HepG2 (cell line): Measurements from ENCODE around the gene GLDC. TPM values are rescaled to one million over a fixed set of nuclear protein-coding genes. Genes with fewer than 3 reads are reported as not detected.

Experiments used
- CC2D1A ChIP-seq: sonication (generic); formaldehyde crosslinking; IDR thresholded peaks from 2 replicates; pipeline ENCODE4 v1.8.1; 2023; ENCODE audit warnings: mild to moderate bottlenecking, missing genetic modification reagents
- DNMT3B ChIP-seq: conservative IDR thresholded peaks from 2 replicates; pipeline ENCODE4 v1.6.1; 2016; ENCODE audit warnings: missing biosample characterization, control low read depth
- HDAC2 ChIP-seq: sonication (generic); formaldehyde crosslinking; IDR thresholded peaks from 2 replicates; pipeline ENCODE4 v1.4.0; 2020; ENCODE audit warnings: missing genetic modification reagents
- HOXA5 ChIP-seq: sonication (generic); formaldehyde crosslinking; IDR thresholded peaks from 2 replicates; pipeline ENCODE4 v1.4.0; 2020; ENCODE audit warnings: missing genetic modification reagents
- HOXA7 ChIP-seq: sonication (generic); formaldehyde crosslinking; IDR thresholded peaks from 2 replicates; pipeline ENCODE4 v1.8.1; 2022; ENCODE audit warnings: mild to moderate bottlenecking, missing genetic modification reagents, moderate library complexity
- MTA3 ChIP-seq: sonication (generic); formaldehyde crosslinking; IDR thresholded peaks from 2 replicates; pipeline ENCODE4 v1.4.0; 2020; ENCODE audit warnings: missing genetic modification reagents
- MXI1 ChIP-seq: IDR thresholded peaks from 3 replicates; pipeline ENCODE4 v1.6.1; 2012; ENCODE audit warnings: low read depth, low read length, inconsistent platforms, borderline replicate concordance
- RARA ChIP-seq: IDR thresholded peaks from 2 replicates; pipeline ENCODE4 v1.6.1; 2016; ENCODE audit warnings: missing genetic modification reagents, missing compliant biosample characterization
- RELA ChIP-seq: sonication (generic); formaldehyde crosslinking; IDR thresholded peaks from 2 replicates; pipeline ENCODE4 v1.4.0; 2020; ENCODE audit warnings: missing genetic modification reagents
- RFXANK ChIP-seq: IDR thresholded peaks from 2 replicates; pipeline ENCODE4 v1.6.1; 2016
- SP1 ChIP-seq, 2 experiments: fragments of 450-650 bp in 1 of 2; sonication (generic) in 1 of 2; formaldehyde crosslinking in 1 of 2; IDR thresholded peaks; 2 replicates each; pipeline versions ENCODE4 v1.4.0 to v1.6.1; 2016 to 2020; ENCODE audit warnings: missing genetic modification reagents in 1 of 2
- TCF12 ChIP-seq, 2 experiments: fragments of 450-650 bp in 1 of 2; sonication (generic) in 1 of 2; formaldehyde crosslinking in 1 of 2; IDR thresholded peaks; 2 replicates each; pipeline versions ENCODE4 v1.6.1 to v1.8.0; 2017 to 2022; ENCODE audit warnings: antibody characterized with exemption in 1 of 2, mild to moderate bottlenecking in 1 of 2, missing genetic modification reagents in 1 of 2, moderate library complexity in 1 of 2
- ZBTB20 ChIP-seq: sonication (generic); formaldehyde crosslinking; IDR thresholded peaks from 2 replicates; pipeline ENCODE4 v1.8.1; 2023; ENCODE audit warnings: missing genetic modification reagents, low read depth, mild to moderate bottlenecking, borderline replicate concordance
- ZNF326 ChIP-seq: sonication (generic); formaldehyde crosslinking; IDR thresholded peaks from 2 replicates; pipeline ENCODE4 v1.4.0; 2020; ENCODE audit warnings: missing genetic modification reagents, borderline replicate concordance
- ZNF652 ChIP-seq: IDR thresholded peaks from 2 replicates; pipeline ENCODE4 v1.6.1; 2016; ENCODE audit warnings: low read depth, borderline replicate concordance
- ZNF660 ChIP-seq: sonication (generic); formaldehyde crosslinking; IDR thresholded peaks from 2 replicates; pipeline ENCODE4 v1.5.1; 2020; ENCODE audit warnings: mild to moderate bottlenecking, low read depth, missing genetic modification reagents, borderline replicate concordance
- polyA plus RNA-seq, 8 experiments: library from polyadenylated mRNA; depleted of rRNA in 3 of 8; stranded (reverse) in 7 of 8; unstranded in 1 of 8; fragments of >200 nt; fragmentation: Illumina TruSeq in 4 of 8; extraction: Trizol in 4 of 8; gene quantifications; 2 replicates each; pipeline versions ENCODE4 v1.2.1 to v1.2.3, GENCODE V29; 2011 to 2016; ENCODE audit warnings: low read depth in 4 of 8, missing spikeins in 1 of 8, mixed read lengths in 1 of 8; ENCODE audit not compliant: insufficient read depth in 1 of 8
- total RNA-seq, 5 experiments: library from RNA; depleted of rRNA; stranded (reverse); fragments of >200 nt; fragmentation: Illumina TruSeq; extraction: Trizol; gene quantifications; 2 replicates each; pipeline ENCODE4 v1.2.3, GENCODE V29; 2016; ENCODE audit warnings: low read depth in 1 of 5
- TF ChIP-seq, protein P1 (sequence below): sonication (generic); formaldehyde crosslinking; IDR thresholded peaks from 2 replicates; pipeline ENCODE4 v1.5.0; 2020; ENCODE audit warnings: mild to moderate bottlenecking, missing genetic modification reagents
- TF ChIP-seq, protein P2 (sequence below): sonication (generic); formaldehyde crosslinking; IDR thresholded peaks from 2 replicates; pipeline ENCODE4 v1.4.0; 2020; ENCODE audit warnings: missing genetic modification reagents, borderline replicate concordance
- TF ChIP-seq, protein P3 (sequence below): sonication (generic); formaldehyde crosslinking; IDR thresholded peaks from 2 replicates; pipeline ENCODE4 v1.5.0; 2020; ENCODE audit warnings: missing genetic modification reagents
- TF ChIP-seq, protein P4 (sequence below): IDR thresholded peaks from 2 replicates; pipeline ENCODE4 v1.6.1; 2018; ENCODE audit warnings: missing genetic modification reagents

GLDC gene
- total and polyA plus RNA-seq, 2 of the 13 experiments (the other 11 are each of a cell fraction or from before 2014, with no cell fraction given): 59.3 to 115 TPM

DNA sequence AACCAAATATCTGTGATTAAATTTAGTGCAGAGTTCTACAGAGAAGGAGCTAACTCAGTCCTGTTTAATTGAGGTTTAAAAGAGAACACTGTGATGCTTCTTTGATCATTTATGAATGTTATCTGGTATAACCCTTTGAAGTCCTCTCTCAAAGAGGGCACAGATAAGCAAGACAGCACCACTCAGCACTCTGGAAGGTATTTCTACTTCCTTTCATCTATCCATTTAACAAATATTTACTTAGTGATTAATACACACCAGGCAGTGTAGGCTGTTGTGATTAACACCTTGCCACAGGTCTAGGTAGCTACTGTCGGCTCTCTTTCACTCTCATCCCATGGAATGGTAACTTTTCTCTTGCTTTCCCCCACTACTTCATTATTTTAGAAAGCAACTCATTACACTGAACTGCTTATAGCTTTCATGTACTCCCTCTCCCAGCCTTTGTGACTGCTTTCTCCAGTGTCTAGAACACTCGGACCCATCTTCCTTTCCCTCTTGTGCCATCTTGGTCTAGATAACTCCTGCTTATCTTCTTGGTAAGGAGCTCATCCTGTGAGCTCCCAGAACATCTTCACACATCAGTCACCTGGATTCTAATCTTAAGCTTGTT, 54.7 kb downstream of the GLDC start (continued):
- TF ChIP-seq, protein P1, sequence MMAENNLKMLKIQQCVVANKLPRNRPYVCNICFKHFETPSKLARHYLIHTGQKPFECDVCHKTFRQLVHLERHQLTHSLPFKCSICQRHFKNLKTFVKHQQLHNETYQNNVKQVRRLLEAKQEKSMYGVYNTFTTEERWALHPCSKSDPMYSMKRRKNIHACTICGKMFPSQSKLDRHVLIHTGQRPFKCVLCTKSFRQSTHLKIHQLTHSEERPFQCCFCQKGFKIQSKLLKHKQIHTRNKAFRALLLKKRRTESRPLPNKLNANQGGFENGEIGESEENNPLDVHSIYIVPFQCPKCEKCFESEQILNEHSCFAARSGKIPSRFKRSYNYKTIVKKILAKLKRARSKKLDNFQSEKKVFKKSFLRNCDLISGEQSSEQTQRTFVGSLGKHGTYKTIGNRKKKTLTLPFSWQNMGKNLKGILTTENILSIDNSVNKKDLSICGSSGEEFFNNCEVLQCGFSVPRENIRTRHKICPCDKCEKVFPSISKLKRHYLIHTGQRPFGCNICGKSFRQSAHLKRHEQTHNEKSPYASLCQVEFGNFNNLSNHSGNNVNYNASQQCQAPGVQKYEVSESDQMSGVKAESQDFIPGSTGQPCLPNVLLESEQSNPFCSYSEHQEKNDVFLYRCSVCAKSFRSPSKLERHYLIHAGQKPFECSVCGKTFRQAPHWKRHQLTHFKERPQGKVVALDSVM: 0 out of 2 replicates have a peak, but pooled peaks have one; percentile 30
- TF ChIP-seq RFXANK (CRISPR knock-in tag): no peak
- no peak for TF ChIP-seq ZNF326 (CRISPR knock-in tag)
- TF ChIP-seq MXI1: no peak
- no peak for TF ChIP-seq SP1 (IDR thresholded peaks at IDR 0.05)
- no peak; the same call in 1 of the 2 replicates for TF ChIP-seq SP1 (CRISPR knock-in tag; IDR thresholded peaks at IDR 0.05)
- TF ChIP-seq CC2D1A (CRISPR knock-in tag): no peak
- TF ChIP-seq HOXA7 (CRISPR knock-in tag): no peak
- TF ChIP-seq MTA3 (CRISPR knock-in tag): no peak
- peak; percentile 83 for TF ChIP-seq RARA (CRISPR knock-in tag)
- peak; percentile 98 for TF ChIP-seq HDAC2 (CRISPR knock-in tag)
- TF ChIP-seq, protein P2, sequence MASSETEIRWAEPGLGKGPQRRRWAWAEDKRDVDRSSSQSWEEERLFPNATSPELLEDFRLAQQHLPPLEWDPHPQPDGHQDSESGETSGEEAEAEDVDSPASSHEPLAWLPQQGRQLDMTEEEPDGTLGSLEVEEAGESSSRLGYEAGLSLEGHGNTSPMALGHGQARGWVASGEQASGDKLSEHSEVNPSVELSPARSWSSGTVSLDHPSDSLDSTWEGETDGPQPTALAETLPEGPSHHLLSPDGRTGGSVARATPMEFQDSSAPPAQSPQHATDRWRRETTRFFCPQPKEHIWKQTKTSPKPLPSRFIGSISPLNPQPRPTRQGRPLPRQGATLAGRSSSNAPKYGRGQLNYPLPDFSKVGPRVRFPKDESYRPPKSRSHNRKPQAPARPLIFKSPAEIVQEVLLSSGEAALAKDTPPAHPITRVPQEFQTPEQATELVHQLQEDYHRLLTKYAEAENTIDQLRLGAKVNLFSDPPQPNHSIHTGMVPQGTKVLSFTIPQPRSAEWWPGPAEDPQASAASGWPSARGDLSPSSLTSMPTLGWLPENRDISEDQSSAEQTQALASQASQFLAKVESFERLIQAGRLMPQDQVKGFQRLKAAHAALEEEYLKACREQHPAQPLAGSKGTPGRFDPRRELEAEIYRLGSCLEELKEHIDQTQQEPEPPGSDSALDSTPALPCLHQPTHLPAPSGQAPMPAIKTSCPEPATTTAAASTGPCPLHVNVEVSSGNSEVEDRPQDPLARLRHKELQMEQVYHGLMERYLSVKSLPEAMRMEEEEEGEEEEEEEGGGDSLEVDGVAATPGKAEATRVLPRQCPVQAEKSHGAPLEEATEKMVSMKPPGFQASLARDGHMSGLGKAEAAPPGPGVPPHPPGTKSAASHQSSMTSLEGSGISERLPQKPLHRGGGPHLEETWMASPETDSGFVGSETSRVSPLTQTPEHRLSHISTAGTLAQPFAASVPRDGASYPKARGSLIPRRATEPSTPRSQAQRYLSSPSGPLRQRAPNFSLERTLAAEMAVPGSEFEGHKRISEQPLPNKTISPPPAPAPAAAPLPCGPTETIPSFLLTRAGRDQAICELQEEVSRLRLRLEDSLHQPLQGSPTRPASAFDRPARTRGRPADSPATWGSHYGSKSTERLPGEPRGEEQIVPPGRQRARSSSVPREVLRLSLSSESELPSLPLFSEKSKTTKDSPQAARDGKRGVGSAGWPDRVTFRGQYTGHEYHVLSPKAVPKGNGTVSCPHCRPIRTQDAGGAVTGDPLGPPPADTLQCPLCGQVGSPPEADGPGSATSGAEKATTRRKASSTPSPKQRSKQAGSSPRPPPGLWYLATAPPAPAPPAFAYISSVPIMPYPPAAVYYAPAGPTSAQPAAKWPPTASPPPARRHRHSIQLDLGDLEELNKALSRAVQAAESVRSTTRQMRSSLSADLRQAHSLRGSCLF (CRISPR knock-in tag): no peak
- TF ChIP-seq DNMT3B (CRISPR knock-in tag): 0 out of 2 replicates have a peak, but pooled peaks have one; percentile 64
- TF ChIP-seq ZNF652 (CRISPR knock-in tag): peak; percentile 76; the same call in 1 of the 2 replicates
- TF ChIP-seq TCF12 (IDR thresholded peaks at IDR 0.05): no peak
- TF ChIP-seq TCF12 (CRISPR knock-in tag; IDR thresholded peaks at IDR 0.05): 0 out of 2 replicates have a peak, but pooled peaks have one; percentile 60
- no peak for TF ChIP-seq ZNF660 (CRISPR knock-in tag)
- TF ChIP-seq ZBTB20 (CRISPR knock-in tag): 0 out of 2 replicates have a peak, but pooled peaks have one; percentile 45
- TF ChIP-seq, protein P3, sequence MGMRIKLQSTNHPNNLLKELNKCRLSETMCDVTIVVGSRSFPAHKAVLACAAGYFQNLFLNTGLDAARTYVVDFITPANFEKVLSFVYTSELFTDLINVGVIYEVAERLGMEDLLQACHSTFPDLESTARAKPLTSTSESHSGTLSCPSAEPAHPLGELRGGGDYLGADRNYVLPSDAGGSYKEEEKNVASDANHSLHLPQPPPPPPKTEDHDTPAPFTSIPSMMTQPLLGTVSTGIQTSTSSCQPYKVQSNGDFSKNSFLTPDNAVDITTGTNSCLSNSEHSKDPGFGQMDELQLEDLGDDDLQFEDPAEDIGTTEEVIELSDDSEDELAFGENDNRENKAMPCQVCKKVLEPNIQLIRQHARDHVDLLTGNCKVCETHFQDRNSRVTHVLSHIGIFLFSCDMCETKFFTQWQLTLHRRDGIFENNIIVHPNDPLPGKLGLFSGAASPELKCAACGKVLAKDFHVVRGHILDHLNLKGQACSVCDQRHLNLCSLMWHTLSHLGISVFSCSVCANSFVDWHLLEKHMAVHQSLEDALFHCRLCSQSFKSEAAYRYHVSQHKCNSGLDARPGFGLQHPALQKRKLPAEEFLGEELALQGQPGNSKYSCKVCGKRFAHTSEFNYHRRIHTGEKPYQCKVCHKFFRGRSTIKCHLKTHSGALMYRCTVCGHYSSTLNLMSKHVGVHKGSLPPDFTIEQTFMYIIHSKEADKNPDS (CRISPR knock-in tag): no peak
- TF ChIP-seq RELA: no peak
- TF ChIP-seq, protein P4, sequence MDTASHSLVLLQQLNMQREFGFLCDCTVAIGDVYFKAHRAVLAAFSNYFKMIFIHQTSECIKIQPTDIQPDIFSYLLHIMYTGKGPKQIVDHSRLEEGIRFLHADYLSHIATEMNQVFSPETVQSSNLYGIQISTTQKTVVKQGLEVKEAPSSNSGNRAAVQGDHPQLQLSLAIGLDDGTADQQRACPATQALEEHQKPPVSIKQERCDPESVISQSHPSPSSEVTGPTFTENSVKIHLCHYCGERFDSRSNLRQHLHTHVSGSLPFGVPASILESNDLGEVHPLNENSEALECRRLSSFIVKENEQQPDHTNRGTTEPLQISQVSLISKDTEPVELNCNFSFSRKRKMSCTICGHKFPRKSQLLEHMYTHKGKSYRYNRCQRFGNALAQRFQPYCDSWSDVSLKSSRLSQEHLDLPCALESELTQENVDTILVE (CRISPR knock-in tag): no peak
- no peak; the same call in 1 of the 2 replicates for TF ChIP-seq HOXA5 (CRISPR knock-in tag)
